GM21529 (cell line): ENCODE results near the gene DUSP16.
"Not testable (repeated sequence)": the region's sequence is repeated elsewhere in the genome, so short reads cannot be mapped to it uniquely, and the experiment has no call there.

Source experiments
- ATAC-seq: cut with Tn5 transposase; IDR thresholded peaks from one replicate; pipeline ENCODE4 v1.9.1; 2021; ENCODE audit not compliant: unreplicated experiment

DUSP16 gene

DNA sequence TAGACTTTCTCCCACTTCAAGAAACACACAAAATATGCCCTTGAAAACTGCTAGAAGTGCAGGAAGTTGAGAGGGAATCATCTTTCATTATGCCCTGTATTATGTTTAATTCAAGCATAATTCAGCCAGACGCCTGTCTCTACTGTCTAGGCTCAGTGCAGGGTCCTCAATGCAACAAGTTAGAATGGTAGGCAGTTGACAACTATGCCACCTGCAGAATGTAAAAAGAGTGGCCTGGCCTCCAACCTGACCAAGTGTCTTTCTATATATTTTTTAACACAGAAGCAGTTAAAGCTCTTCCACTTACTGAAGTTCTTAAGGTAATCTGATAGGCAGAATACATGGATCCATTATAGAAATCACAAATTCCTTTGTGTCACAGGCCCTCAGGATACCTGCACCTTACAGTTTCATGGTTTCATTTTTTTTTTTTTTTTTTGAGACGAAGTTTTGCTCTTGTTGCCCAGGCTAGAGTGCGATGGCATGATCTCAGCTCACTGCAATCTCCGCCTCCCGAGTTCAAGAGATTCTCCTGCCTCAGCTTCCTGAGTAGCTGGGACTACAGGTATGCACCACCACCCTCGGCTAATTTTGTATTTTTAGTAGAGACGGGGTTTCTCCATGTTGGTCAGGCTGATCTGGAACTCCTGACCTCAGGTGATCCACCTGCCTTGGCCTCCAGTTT is 60.4 kb downstream of the DUSP16 start:
- ATAC-seq = not testable (repeated sequence)

DNA sequence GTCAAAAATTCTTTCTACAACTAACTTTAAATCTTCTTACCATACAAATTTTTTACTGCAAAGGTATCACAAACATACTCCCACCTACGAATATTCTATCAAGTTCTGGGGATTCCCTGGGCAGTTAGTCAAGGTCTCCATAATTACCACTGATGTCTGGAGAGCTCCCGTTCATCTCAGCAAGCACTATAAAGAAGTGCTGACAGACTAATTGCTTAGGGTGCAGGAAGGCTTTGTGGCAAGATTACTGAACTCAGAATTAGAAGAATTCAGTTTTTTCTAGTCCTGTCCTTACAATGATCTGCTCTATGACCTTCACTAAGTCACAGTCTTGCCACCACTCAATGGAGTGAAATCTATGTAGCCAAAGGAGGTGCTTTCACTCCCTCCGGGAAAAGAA is 61.5 kb downstream of the DUSP16 start:
- no peak for ATAC-seq

DNA sequence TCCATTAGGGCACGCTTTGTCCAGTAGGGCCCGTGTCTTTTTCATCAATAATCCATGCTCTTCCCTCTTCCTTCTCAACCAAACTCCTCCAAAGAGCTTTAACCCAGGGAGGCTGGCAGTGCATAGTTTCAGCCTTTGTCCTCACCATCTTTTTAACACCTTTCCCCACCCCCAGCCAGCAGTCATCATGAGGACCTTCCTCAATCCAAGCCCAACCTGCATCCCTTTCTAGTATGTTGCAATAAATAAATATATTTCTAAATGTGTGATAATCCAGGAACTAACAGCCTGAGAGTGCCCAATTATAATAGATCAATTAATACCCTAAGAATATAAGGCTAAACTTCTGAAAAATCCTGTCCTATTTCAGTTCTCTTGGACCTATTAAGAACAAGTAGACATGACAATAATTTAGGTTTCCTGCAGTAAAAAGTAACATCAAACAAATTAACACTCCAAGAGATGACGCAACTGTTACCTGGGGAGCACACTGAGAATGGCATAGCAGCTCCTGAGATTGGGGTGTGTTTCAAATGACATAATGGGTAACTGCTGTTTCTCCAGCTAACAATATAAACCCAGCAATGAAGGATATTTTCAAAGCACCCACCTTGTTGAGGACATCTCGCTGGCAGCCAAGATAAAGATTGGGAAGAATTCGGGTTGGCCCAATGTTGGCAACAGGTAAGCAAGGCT is 62.6 kb downstream of the DUSP16 start:
- no peak for ATAC-seq

DNA sequence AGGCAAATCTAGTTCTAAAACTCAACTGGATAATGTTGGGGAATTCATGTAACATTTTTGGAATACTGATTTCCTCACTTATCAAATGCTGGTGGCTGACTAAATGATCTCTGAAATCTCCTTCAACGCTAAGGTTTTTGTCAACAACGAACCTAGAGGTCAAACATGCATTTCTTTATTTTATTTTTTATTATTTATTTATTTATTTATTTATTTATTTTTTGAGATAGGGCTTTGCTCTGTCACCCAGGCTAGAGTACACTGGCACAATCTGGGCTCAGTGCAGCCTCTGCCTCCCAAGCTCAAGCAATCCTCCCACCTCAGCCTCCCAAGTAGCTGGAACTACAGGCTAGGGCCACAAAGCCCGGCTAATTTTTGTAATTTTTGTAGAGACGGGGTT is 64.5 kb downstream of the DUSP16 start:
- no peak for ATAC-seq

DNA sequence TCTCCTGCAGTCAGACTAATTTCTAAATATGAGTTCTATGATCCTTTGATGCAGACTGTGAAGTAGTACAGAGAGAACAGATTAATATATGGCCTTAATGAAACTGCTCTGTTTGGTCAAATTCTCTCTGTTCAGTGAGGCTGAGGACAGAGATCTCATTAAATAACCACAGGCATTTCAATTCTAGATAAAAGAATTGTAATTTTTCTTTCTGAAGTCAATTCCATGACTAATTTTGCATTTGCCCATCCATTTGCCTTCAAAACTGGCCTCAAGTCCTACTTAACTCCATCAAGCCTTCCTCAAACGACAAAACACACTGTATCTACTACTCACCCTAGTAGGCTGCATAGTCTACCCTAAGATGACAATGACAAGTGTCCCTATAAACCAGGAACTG is 67.1 kb downstream of the DUSP16 start:
- no peak for ATAC-seq

DNA sequence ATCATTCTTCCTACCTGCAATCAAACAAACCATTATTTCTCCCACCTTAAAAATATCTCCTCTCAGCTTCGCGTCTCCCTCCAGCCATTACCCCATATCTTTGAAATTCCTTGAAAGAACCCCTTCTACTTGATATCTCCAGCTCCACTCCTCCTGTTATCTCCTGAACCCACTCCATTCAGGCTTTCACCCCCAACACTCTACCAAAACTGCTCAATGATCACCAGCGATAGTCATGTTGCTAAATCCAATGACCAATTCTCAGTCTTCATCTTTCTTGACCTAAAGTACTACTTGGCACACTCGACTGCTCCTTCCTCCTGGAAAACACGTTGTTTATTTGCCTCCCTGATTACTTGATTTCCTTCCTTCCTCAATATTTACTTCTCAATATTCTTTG is 70.1 kb downstream of the DUSP16 start:
- ATAC-seq = no peak

DNA sequence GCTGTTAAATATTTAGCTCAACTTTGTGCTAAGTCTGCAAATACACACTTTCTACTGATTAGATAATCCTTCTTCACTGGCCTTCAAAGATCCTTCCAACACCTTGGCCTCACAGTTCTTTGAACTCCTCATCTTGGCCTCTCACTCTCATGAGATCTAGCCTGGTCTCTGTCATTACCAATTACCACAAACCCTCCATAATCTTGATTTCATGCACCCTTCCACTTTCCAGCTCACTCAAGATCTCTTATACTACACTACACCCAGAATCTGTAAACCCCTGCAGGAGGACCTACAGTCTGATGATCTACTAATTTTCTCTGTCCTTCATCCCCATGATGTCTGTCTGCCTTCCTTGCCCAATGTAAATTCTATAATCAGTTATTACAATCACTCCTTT is 71.1 kb downstream of the DUSP16 start:
- no peak for ATAC-seq

DNA sequence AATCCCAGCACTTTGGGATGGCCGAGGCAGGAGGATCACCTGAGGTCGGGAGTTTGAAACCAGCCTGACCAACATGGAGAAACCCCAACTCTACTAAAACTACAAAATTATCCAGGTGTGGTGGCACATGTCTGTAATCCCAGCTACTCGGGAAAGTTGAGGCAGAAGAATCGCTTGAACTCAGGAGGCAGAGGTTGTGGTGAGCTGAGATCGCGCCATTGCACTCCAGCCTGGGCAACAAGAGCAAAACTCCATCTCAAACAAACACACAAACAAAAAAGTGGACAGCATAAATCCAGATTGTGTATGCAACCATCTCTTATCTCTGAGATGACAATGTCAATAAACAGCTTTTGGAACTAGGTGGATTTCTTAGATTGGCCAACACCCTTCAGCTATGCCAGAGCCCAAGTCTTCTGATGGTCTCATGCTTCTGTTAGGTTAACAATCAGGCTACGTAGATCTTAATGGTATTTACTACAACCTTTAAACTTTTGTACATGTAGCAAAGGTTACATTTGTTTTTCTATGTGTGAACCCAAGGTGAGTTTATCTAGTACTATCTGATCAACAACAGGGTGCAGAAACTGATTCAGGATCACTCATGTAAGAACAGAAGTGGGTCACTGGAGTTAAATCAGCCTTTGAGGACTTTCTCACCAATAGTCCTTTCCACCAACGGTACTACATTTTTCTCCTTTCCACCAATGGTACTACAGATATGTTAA is 73.7 kb downstream of the DUSP16 start:
- ATAC-seq = no peak

DNA sequence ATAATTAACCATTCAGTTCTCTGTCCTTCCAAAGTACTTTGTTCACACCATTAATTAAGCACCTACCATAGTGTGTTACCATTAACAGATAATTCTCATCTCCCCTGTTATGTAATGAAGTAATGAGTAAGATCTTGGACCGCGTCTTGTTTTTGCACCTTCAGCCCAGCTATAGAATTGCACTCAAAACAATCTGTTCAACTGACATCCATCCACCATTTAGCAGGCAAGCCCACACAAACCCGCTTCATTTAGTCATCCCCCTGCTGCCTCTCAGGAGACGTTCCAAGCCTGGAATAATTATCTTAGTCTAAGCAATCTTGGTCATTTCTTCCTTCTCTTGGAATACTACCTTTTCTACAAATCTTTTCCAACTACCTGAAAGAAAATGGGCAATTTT is 74.4 kb downstream of the DUSP16 start:
- no peak for ATAC-seq

DNA sequence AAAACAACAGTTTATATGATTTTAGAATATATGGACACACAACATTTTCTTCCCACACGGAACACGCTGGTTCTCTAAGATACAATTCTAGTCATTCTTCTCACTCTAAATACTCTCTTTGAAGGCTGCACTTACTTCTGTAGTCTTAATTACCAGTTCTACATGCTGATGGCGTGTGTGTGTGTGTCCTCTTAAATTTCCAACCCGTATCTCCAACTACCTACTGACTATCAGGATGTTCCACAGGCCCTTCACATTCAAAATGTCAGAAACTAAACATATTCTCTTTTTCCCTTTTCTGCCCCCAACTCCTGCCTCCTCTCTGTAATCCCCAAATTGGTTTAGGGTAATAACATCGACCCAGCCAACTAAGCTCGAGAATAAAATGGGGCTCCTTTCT is 75.2 kb downstream of the DUSP16 start:
- ATAC-seq = no peak

DNA sequence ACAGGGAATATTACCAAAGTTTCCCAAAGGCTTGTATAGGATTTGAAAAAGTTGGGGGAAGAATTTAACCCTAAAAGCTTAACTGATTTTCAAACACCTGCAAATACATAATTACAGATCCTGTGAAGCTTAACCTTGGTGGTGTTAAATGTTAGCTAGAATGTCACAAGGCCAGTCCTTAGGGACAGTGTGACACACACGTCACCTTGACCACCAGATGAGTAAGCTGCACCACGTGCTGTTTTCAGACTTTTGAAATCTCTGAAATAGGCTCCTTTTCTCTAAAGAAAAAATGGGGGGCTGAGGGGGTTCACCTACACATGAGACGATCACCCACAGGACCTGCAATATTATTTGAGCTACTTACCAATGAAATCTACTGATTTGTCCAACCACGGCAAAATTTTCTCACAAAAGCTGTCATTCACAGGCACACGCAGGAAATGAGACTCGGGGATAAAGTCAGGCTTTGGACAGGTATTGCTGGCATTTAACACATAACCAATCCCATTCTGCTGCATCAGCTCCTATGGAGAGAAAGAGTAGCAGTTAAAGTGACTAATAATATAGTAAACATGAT is 75.9 kb downstream of the DUSP16 start:
- peak; percentile 86 for ATAC-seq

DNA sequence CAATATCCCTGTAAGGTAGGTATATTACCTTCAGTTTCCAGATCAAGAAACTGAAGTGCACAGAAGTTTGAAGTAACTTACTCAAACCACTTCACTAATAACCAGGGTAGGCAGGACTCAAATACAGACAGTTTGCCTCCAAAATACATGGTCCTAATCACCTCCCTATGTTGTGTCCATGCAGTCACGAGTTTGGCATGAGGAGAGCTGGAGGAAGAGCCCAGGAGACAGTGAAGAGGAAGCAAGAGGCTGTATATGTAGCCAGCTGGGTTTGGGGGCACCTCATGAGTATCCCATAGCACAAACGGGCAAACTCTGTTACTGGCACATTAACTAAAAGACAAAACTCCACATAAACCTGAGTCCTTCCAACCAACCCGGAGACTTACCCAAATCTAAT is 79.2 kb downstream of the DUSP16 start:
- no peak for ATAC-seq

DNA sequence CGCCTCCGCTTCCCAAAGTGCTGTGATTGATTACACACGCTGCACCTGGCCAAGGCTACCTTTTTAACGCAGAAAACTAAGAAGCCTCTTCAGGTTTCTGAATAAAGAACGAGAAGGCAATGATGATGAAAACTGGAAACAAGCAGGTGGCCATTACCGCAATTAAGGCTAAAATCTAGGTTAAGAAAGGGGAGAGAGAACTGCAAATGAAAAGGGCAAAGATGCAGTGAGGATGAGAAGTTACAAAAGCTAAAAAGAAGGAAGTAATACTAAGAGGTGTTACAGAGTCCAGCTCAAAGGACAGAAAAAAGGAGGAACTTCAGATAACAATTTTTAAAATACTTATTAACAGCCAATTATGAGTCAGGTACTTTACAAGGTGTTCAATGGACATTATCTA is 79.7 kb downstream of the DUSP16 start:
- ATAC-seq = no peak

DNA sequence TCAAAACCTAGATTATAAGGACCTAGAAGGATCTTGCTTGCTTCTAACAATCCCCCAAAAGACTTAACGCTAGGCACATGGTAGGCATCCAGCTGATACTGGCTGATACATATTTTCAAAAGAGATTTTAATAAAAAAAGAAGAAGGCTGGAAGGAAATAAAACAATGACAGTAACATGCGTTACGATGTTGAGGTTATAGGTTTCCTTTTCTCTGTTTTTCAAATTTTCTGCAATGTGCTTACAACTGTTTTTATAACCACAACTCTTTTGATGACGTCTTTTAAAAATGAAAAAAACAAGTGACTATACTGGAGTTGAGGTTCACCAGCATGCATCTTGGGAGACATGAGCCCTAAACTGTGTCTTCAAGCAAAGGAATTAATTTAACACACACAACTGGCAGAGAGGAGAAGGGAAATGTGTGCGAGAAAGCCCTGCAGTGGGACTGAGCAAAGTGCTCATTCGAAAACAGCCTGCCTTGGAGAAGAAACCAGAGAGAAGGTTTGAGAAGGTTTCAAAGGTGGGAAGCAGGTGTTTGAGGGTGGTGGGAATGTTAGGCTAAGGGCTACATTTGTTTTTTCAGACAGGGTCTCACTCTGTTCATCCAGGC is 80.4 kb downstream of the DUSP16 start:
- ATAC-seq = no peak

DNA sequence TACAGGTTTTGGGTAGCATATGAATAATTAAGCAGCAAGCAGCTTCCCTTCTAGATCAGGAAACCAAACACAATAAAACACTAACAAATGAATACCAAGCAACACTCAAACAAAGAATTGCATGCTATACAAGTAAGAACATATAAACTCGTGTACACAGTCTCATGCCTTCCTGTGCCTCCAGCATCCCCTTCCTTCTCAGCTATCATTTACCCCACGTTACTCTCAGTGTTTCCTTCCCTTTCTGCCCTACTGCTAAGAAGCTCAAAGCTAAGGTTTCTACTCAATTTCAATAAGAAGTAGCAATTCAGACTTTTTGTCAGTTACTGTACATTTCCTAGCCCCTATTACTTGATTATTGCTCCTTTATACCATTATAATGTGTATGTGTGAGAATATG is 81.0 kb downstream of the DUSP16 start:
- ATAC-seq = no peak

DNA sequence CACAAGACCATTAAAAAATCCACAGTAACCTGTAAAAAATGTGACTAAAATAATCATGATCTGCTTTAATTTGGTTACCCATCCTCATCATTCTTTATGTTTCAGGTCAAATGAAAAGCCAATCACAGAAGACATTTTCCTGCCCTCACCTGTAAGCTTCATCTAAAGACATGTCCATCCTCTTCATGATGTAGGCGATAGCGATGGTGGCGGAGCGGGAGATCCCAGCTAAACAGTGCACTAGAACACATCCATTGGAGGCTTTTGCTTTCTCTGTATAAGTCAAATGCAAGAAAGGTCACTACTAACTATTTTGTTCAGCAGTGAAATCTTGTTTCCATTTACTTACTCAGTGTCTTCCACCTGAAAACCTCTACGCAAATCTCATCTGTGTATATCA is 82.6 kb downstream of the DUSP16 start:
- ATAC-seq = no peak

DNA sequence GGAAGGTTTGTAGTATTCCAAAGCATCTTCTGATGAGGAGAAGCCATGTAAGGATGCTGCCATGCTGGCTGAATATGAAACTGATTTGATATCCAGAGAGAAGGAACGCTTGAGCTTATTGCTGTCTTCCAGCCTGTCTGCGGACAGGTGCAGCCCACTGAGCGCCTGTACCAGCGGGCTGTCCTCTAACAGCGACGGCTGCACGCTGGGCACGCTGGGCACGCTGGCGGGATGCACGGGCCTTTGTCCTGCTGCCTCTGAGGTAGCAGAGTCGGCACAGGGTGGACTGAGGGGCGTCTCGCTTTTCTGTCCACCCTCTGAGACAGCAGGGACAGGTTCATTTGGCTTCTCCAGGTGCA is 85.2 kb downstream of the DUSP16 start:
- no peak for ATAC-seq

DNA sequence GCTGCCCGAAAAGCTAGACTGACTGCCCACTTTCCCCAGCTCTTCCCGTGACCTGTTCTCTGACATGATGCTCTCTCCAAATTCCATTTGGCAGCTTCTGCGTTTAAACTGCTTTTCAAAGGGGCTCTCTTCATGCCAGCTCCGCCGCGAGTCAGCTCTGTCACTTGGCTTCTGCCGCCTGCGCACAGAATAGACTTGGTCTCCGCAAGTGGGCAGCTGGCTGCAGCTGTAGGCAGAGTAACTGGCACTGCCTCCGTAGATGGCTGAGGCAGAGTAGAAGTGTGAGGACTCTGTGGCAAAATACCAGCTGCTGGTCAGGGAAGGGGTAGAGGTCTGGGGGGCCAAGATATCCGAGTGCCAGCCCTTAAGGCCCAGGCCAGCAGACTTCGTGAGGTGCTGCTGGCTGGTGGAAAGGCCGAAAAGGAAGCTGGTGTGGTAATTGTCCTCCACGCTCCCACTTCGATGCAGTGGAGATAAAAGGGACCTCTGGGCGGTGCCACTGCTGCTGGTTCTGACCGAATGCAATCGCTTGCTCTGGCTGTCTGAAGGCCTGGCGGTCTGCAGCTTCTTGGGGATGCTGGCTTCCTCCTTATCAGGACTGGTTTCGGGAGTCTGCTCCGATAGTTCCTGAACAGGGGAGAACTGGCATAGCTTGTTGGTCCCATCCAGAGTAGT is 85.7 kb downstream of the DUSP16 start:
- no peak for ATAC-seq

DNA sequence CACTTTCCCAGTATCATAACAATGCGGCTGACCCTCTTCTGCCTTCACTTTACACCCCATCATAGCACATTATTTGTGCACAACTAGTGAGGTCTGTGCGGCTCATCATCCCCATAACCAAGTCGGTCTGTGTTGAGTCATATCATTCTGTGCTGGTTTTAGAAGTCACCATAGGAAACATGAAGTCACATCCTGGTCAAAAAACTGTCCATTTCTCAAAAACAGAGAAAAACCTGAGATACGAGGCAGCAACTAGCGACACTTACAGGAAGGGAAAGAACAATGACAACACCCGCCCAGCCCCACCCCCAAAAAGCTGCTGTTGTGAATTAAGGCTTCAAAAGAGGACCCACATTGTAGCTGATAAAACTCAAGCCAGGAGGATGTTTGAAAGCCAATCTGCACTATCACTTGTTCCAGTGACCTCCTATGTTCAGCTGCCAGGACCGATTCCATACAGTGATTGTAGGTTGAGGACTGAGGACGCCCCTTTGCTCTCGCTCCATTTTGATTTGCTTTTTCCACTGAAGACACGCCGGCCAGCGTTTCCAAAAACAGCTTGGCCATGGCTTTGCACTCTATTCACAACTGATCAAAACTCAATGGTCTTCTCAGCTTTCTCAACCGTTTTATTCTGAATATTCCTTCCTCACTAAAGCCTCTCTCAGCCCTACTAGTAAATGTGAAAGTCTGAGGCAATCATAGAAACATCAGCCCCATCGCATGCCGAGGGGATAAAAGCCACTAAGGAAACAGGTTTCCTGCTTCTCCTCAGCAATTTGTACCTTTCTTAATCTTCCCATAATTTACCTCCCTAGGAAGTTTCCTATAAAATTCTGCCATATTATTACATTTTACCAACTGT is 87.5 kb downstream of the DUSP16 start:
- peak; percentile 98 for ATAC-seq

DNA sequence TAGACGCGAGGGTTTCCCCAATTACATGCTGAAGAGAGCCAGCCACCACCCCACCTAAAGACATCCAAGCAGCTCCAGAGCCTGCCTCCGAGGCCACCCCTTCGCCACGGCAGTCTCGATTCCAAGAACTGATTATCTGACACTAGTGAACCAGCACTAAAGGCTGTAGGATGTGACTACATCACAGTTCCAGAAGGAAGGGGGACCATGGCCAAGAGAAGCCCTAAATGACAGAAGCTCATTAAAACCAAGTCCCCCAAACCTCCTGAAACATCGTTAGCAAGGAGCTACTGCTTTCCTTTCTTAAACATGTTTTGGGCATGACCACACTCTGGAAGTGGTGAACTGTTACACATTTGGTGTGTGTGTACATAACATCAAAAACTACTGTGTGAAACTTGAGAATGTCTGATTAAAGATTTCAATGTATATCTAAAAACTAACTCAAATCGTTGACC is 88.2 kb downstream of the DUSP16 start:
- peak; percentile 29 for ATAC-seq
